ENCODE measurements around the gene RBM12. TPM values are rescaled to one million over a fixed set of nuclear protein-coding genes. Genes with fewer than 3 reads are reported as not detected.
A peak's percentile ranks its signal among the peaks of the same experiment; 100 is the strongest.
"Not testable (repeated sequence)": the region's sequence is repeated elsewhere in the genome, so short reads cannot be mapped to it uniquely, and the experiment has no call there.

The RBM12 gene
- total RNA-seq, 2 donors from 2014 or later: 71.1 to 92.4 TPM

DNA sequence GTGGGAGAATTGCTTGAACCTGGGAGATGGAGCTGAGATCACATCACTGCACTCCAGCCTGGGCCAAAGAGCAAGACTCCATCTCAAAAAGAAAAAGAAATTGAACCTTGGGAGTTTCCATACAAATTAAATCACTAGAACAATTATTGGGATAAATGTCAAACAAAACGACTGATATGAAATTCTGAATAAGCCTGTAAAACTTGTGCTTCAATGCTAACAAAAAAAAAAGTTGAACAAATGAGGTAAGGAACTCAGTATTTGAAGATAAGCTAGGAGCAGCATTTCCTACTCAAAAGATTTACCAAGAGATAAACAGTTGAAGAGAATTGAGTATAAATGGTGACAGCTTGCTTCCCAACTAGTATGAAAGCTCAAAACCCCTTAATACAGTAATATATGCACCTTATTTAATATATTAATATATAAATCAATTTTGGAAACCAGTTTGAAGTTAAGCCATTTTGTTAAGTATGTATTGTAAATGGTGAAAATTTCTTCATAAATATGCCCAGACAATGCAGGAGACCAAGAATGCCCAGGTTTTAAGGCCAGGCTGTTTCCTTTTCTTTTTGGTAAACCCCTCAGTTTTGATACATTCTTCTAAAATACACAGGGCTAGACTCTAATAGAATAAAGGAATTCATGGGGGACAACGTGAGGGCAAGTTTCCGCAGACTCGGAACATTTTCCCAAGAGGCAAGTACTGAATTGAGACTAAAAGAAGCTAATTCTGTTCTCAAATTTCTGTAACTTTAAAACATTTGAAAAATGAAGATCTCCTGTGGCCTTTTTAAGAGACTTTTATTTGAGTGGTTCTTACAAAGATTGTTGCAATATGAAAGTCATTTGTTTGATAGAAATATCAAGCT, 38.4 kb upstream of the RBM12 start:
- Mint-ChIP-seq H3K36me3 (ENCODE audit: insufficient read depth in 2 of 2) (peaks cover 10 to 50% of the 10 kb centered on the region in 2 donors), H3K9me3 (no peaks in the 10 kb centered on the region), H3K27me3 (ENCODE audit: low read depth) (no peaks in the 10 kb centered on the region), H3K4me1 (ENCODE audit: low read depth) (peaks cover 43% of the 10 kb centered on the region), H3K4me3 (no peak overlapping the region), H3K27ac (peak overlapping the region; percentile 84)
- ATAC-seq (replicated peaks in 1 of 2) (no peak), DNase-seq (no peak)

DNA sequence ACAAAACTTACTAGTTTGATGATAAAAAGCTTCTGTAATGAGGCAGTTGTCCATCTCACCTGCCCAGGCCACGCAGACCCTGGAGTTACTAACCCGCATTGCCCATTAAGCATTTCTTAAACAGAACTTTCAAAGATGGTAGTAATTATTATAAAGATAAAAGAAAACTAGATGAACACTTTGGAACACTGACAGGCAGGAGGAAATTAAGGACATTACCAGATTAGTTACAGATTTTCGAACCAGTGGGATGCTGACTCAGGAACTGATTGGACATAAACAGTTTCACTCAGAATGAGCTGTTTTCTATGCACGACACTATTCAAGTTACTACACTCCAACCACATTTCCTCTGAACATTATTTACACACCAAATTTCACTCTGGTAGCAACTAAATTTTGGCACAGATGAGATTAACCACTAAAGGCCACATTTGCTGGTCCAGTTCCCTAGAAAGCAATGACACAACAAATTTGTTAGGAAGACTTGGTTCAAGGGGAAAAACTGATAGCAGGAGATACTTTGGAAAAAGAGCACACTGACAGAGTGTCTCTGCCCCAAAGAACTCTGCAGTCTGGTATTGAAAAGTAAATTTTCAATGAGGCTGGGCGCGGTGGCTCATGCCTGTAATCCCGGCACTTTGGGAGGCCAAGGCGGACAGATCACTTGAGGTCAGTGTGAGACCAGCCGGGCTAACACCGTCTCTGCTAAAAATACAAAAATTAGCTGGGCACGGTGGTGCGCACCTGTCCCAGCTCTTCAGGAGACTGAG, 37.5 kb upstream of the RBM12 start:
- DNase-seq (no peak), ATAC-seq (replicated peaks in 1 of 2) (no peak)
- H3K4me1 Mint-ChIP-seq (ENCODE audit: low read depth): peaks cover 51% of the 10 kb centered on the region
- H3K36me3 Mint-ChIP-seq (ENCODE audit: insufficient read depth in 2 of 2): peaks cover 10 to 48% of the 10 kb centered on the region in 2 donors
- H3K4me3 Mint-ChIP-seq: no peak overlapping the region
- peak overlapping the region; percentile 84 for H3K27ac Mint-ChIP-seq
- no peaks in the 10 kb centered on the region for H3K9me3 Mint-ChIP-seq
- H3K27me3 Mint-ChIP-seq (ENCODE audit: low read depth): no peaks in the 10 kb centered on the region

DNA sequence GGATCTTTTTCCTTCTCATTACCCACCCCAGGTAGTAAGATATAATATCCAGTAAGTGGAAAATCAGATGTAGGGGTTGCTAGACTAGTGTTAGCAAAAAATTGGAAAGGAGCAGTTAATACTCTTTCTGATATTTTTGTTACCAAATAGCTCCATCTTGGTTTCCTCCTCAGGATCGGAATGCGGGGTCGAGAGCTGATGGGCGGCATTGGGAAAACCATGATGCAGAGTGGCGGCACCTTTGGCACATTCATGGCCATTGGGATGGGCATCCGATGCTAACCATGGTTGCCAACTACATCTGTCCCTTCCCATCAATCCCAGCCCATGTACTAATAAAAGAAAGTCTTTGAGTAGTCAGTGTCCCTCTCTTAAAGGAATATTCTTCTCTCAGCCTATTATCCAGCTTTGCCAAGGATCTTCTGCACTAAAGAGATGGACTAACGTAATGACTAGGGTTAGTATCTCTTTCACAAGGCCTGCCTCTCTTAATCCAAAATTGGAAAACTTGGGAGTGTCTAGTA, 36.0 kb upstream of the RBM12 start:
- Mint-ChIP-seq H3K36me3 (ENCODE audit: insufficient read depth in 2 of 2) (peaks cover 10 to 38% of the 10 kb centered on the region in 2 donors), H3K4me1 (ENCODE audit: low read depth) (peaks cover 57% of the 10 kb centered on the region)

DNA sequence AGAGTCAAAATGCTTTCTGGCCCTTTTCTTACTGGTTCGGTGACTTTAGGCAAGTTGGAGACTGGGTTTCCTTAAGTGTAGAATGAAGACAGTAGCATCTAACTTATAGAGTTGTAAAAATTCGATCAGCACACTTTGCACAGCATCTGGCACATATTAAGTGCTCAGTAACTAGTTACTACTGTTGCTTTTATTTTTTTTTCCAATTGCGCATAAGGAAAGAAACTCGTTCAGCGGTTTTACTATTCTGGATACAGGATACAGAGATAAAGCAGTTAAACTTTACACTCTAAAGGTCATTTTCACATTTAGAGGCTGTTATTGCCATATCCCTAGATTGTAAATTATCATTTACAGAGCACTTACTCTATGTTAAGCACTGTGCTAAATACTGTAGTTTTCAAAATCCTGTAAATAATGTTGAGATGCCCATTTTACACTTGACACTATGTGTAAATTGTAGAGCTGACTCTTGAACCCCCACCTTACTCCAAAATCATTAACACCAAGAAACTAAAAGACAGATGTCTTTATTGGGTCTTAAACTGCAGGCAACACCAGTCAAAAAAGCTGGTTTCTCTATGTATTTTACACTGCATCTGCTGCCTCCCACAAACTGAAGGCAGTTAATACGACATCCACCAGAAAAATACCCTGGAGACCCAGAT, 35.4 kb upstream of the RBM12 start:
- Mint-ChIP-seq H3K27ac (peak overlapping the region; percentile 98), H3K27me3 (ENCODE audit: low read depth) (no peaks in the 10 kb centered on the region), H3K9me3 (no peaks in the 10 kb centered on the region), H3K4me3 (peak overlapping the region; percentile 93 to 94), H3K36me3 (ENCODE audit: insufficient read depth in 2 of 2) (peaks cover 13 to 40% of the 10 kb centered on the region in 2 donors), H3K4me1 (ENCODE audit: low read depth) (peaks cover 57% of the 10 kb centered on the region)
- no peak for DNase-seq
- peak in 1 of 2 donors; percentile 2 for ATAC-seq (replicated peaks in 1 of 2)

More for the DNA sequence above, 36.0 kb upstream of the RBM12 start:
- Mint-ChIP-seq H3K27me3 (ENCODE audit: low read depth) (no peaks in the 10 kb centered on the region), H3K27ac (peak overlapping the region; percentile 98), H3K4me3 (peak overlapping the region; percentile 93 to 94), H3K9me3 (no peaks in the 10 kb centered on the region)
- no peak for DNase-seq
- no peak for ATAC-seq (replicated peaks in 1 of 2)

DNA sequence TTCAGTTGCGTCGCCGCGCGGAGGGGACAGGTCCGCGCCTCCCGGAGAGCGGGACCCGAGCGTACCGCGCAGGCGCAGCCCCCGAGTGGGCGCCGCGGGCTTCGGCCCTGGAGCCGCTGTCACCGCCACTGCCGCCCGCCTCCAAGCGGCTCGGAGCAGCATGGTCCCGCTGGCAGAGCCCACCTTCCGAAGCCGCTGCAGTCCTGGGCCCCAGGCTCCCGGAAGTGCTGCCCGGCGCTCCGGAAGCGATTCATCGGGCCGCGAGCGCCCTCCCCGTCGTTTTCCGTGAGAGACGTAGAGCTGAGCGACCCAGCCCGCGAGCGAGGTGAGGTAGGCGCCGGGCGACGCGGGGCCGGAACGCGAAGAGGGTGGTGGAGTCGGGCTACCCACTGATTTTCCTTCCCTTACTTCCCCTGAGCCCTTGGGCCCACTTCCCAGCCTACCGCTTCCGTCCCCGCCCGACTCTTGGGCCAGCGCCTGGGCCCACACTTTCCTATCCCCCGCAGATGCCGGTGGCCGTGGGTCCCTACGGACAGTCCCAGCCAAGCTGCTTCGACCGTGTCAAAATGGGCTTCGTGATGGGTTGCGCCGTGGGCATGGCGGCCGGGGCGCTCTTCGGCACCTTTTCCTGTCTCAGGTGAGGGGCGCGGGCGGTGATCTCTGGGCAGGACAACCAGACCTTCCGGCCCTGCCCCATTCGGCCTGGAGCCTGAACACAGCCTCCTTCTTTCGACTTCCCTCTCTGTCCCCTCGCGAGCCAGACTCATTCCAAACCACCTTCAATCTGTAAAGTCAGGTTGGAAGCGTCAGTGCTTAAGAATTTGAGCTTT, 34.6 kb upstream of the RBM12 start, which contains the start of the genes NFS1 and ROMO1:
TSS of gene NFS1 (minus strand) at position 226 of the 830 bp plus-strand sequence. CDS start at position 162, 64 bp downstream.
TSS of gene ROMO1 (plus strand) at position 279 of the 830 bp plus-strand sequence. CDS start at position 507, 228 bp downstream.
- peaks cover 57% of the 10 kb centered on the region for H3K4me1 Mint-ChIP-seq (ENCODE audit: low read depth)
- peaks cover 12 to 35% of the 10 kb centered on the region in 2 donors for H3K36me3 Mint-ChIP-seq (ENCODE audit: insufficient read depth in 2 of 2)
- H3K4me3 Mint-ChIP-seq: peak within 1 kb of the TSS; percentile 93 to 94
- ATAC-seq (replicated peaks in 1 of 2) (peak; percentile 91), DNase-seq (peak; percentile 90)
- H3K9me3 Mint-ChIP-seq: no peaks in the 10 kb centered on the region
- peak within 1 kb of the TSS; percentile 98 for H3K27ac Mint-ChIP-seq
- no peaks in the 10 kb centered on the region for H3K27me3 Mint-ChIP-seq (ENCODE audit: low read depth)

DNA sequence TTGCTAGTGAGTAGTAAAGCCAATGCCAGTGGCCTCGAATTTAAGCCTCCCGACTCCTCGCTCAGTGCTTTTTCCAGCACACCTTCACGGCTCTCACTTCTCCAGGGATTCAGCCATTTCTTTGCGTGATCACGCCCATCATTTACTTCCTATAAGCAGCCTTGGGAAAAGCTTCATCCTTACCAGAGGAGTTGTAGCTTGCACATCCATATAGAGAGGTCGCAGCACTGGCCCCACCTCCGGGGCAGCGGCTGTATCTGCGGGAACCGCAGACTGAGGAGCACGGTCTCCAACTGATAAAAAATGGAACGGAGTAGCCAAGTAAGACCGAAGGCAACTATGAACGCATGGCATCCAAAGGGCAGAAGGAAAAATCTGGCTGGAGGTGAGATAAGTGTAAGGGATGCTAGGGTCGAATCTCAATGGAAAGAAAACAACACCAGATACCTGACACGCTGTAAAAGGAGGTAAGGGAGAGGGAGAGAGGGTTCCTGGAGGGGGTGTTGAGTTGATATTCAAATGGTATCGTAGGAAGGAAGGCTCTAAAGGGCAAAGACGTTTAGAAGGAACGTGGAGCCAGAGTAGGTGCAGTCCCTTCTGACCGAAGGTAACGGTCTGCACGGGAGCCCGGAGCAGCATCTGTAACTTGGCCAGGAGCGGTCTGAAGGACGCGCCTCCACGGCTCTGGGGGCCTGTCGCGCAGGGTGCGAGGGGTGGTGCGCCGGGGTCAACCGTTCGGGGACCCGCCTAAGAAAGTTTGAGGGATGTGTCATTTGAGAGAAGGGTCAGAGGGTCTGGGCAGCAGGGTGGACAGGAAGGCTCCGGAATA, 33.8 kb upstream of the RBM12 start:
- ATAC-seq (replicated peaks in 1 of 2) (peak; percentile 35 to 40), DNase-seq (no peak)
- peak overlapping the region; percentile 92 for H3K27ac Mint-ChIP-seq
- H3K4me1 Mint-ChIP-seq (ENCODE audit: low read depth): peaks cover 51% of the 10 kb centered on the region
- no peaks in the 10 kb centered on the region for H3K27me3 Mint-ChIP-seq (ENCODE audit: low read depth)
- peak overlapping the region; percentile 93 to 94 for H3K4me3 Mint-ChIP-seq
- H3K9me3 Mint-ChIP-seq: no peaks in the 10 kb centered on the region
- H3K36me3 Mint-ChIP-seq (ENCODE audit: insufficient read depth in 2 of 2): peaks cover 11 to 27% of the 10 kb centered on the region in 2 donors

DNA sequence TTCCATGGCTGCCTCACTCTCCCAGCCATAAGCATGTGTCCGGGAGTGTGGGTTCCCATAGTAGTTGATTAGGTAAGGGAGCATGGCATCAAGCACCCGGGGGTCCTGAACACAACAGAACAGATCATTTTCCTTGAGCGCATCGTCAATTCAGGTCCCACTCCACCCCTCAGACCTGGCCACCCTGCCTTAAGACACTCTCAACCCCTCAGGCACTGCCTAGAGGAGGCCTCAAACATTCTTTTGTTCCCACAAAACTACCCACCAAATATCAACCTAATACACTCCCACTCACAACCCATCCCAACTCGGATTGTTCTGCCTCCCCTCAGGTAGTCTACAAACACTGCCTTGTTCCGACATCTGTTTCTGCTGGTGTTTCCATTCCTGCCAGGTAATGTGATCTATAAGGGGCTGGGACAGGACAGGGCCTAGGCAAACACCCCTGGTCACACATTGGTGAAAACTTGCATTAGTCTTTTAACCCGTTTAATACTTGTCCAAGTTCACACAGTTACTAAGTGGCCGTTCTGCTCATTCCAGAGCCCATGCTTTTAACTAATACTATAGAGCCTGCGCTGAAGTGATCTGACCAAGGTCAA, 33.1 kb upstream of the RBM12 start:
- H3K27ac Mint-ChIP-seq: peak overlapping the region; percentile 92
- H3K36me3 Mint-ChIP-seq (ENCODE audit: insufficient read depth in 2 of 2): peaks cover 11 to 26% of the 10 kb centered on the region in 2 donors
- no peaks in the 10 kb centered on the region for H3K27me3 Mint-ChIP-seq (ENCODE audit: low read depth)
- DNase-seq (no peak), ATAC-seq (replicated peaks in 1 of 2) (no peak)
- H3K4me3 Mint-ChIP-seq: peak overlapping the region; percentile 93 to 94
- peaks cover 48% of the 10 kb centered on the region for H3K4me1 Mint-ChIP-seq (ENCODE audit: low read depth)
- no peaks in the 10 kb centered on the region for H3K9me3 Mint-ChIP-seq

DNA sequence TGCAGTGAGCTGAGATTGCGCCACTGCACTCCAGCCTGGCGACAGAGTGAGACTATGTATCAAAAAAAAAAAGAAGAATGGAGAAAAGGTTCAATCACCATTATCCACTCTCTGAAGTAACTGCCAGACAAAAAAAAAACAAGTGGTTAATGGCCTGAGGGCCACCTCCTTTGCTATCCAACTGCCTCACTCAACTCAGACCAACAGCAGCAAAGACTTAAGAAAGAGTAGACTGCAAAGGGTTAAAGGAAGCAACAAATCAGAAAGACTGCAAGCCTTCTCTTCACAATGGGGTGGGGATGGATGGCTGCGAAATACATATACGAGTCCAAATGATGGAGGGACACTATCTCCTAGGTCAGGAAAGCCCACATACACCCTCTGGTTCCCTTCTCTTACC, 31.3 kb upstream of the RBM12 start:
- no peaks in the 10 kb centered on the region for H3K9me3 Mint-ChIP-seq
- ATAC-seq (replicated peaks in 1 of 2): no peak
- no peak overlapping the region for H3K4me3 Mint-ChIP-seq
- H3K4me1 Mint-ChIP-seq (ENCODE audit: low read depth): peaks cover 36% of the 10 kb centered on the region
- no peak for DNase-seq
- peaks cover 11 to 24% of the 10 kb centered on the region in 2 donors for H3K36me3 Mint-ChIP-seq (ENCODE audit: insufficient read depth in 2 of 2)
- H3K27ac Mint-ChIP-seq: no peak overlapping the region
- H3K27me3 Mint-ChIP-seq (ENCODE audit: low read depth): no peaks in the 10 kb centered on the region

DNA sequence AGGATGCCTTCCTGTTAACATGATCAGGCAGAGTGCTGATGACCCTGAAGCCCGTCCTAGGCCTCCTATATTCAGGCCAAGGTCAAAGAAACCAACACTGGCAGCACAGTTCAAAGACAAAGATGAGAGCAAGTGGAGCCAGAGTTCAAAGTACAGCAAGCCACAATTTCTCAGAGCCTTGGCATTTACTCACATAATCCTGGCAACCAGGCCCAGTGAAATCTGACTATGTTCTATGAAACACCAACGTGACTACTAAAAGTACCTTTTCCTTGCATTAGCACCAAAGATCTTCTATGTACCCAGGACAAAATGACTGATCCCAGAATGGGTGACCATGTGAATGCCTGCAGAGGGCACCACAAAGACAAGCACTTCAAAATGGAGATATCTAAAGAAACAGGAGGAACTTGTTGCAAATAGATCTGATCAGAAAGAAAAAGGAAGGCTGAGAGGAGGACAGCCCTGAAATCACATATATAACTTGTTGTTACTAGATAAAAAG, 30.6 kb upstream of the RBM12 start:
- Mint-ChIP-seq H3K4me1 (ENCODE audit: low read depth) (peaks cover 29% of the 10 kb centered on the region), H3K27ac (peak overlapping the region; percentile 66), H3K4me3 (no peak overlapping the region), H3K27me3 (ENCODE audit: low read depth) (no peaks in the 10 kb centered on the region), H3K9me3 (no peaks in the 10 kb centered on the region), H3K36me3 (ENCODE audit: insufficient read depth in 2 of 2) (peaks cover 11 to 24% of the 10 kb centered on the region in 2 donors)
- no peak for DNase-seq
- ATAC-seq (replicated peaks in 1 of 2): no peak

DNA sequence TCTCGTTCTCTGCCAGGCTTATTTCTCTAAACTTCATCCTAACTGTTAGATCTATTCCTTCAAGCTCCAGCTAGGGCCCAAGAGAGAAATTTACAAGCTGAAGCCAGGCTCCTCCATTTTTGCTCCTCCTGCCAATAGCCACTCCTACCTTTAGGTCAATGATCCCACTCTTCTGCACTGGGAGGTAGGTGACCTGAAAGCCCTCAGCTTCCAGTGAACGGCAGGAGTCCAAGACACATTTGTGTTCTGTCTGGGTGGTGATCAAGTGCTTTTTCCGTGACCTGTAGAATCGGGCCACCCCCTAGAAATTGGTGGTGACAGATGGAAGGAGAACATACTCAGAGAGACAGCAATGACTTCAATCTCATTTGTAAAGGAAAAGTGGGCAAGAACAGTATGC, 25.6 kb upstream of the RBM12 start:
- no peaks in the 10 kb centered on the region for H3K9me3 Mint-ChIP-seq
- no peaks in the 10 kb centered on the region for H3K4me1 Mint-ChIP-seq (ENCODE audit: low read depth)
- H3K4me3 Mint-ChIP-seq: no peak overlapping the region
- ATAC-seq (replicated peaks in 1 of 2) (no peak), DNase-seq (no peak)
- no peaks in the 10 kb centered on the region for H3K27me3 Mint-ChIP-seq (ENCODE audit: low read depth)
- peaks cover 3 to 19% of the 10 kb centered on the region in 2 donors for H3K36me3 Mint-ChIP-seq (ENCODE audit: insufficient read depth in 2 of 2)
- H3K27ac Mint-ChIP-seq: no peak overlapping the region

DNA sequence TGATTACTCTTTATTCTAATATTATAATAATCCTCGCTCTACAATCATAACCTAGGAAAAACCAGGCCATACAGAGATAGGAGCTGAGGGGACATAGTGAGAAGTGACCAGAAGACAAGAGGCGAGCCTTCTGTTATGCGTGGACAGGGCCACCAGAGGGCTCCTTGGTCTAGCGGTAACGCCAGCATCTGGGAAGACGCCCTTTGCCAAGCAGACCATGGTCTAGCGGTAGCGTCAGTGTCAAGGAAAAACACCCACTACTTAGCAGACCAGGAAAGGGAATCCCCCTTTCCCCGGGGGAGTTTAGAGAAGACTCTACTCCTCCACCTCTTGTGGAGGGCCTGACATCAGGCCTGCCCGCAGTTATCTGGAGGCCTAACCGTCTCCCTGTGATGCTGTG, 22.2 kb upstream of the RBM12 start:
- not testable (repeated sequence) for H3K27me3 Mint-ChIP-seq (ENCODE audit: low read depth); H3K4me1 Mint-ChIP-seq (ENCODE audit: low read depth); ATAC-seq (replicated peaks in 1 of 2); H3K27ac Mint-ChIP-seq; DNase-seq; H3K9me3 Mint-ChIP-seq; H3K4me3 Mint-ChIP-seq
- H3K36me3 Mint-ChIP-seq (ENCODE audit: insufficient read depth in 2 of 2): peaks cover 3 to 14% of the 10 kb centered on the region in 2 donors
